ENCODE data around the gene USP43.

- TF ChIP-seq EZH2 (IDR thresholded peaks at IDR 0.05; ENCODE audit: insufficient read depth, low read length) (no peak), CTCF (IDR thresholded peaks at IDR 0.05; ENCODE audit: insufficient read depth, low read depth, low read length) (no peak)
These were observed 1.2 kb downstream of the USP43 start for GRCh38 chr17:9646546-9646885.

Measured in astrocyte (in vitro differentiated cells and primary cell).